ENCODE data around the gene SLCO2B1. TPM values are rescaled to one million over a fixed set of nuclear protein-coding genes. Genes with fewer than 3 reads are reported as not detected.

The SLCO2B1 gene
- total and polyA plus RNA-seq, 2 experiments from 2014 or later = not detected

DNA sequence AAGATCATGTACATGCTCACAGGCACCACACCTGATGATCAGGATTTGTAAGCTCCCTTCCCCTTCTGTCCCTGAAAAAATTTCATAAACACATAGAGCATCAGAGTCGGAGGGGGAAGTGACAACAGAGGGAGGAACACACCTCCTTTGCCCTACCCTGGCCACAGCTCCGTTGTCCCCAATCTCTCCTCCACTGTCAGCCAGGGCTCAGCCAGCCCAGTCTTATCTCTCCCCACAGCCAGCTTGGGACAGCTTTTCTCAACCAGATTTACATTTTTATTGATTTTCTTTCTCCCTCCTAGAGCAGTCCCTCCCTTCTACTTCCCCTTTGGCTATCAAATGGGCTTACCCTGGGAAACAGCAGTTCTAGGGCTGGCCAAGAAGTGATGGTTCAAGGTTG is 57.5 kb downstream of the SLCO2B1 start:
- no peaks in the 10 kb centered on the region for H4K20me1 ChIP-seq (ENCODE audit: insufficient read depth)
- in situ Hi-C loops (cut with MboI) = no loop called here
- WGBS, 2 experiments (ENCODE audit: low coverage in 1 of 2, low lambda C conversion rate in 2 of 2, missing lambda C conversion rate in 2 of 2) = 16 to 31% methylated on average over 2 of the region's 2 CpGs
- no peak overlapping the region for H3K4me2 ChIP-seq (ENCODE audit: unreplicated experiment)
- H3F3A ChIP-seq (ENCODE audit: insufficient read depth) = no peaks in the 10 kb centered on the region
- no peak overlapping the region for H3K4me3 ChIP-seq
- no peaks in the 10 kb centered on the region for H3K9me2 ChIP-seq (ENCODE audit: insufficient read depth)
- no peaks in the 10 kb centered on the region for H3K79me2 ChIP-seq (ENCODE audit: insufficient read depth)
- no peak overlapping the region for H3K9ac ChIP-seq
- no peak for DNase-seq
- H3K27me3 ChIP-seq (replicated peaks; ENCODE audit: insufficient read depth) = peaks cover 36% of the 10 kb centered on the region
- H3K4me1 ChIP-seq (ENCODE audit: insufficient read depth) = no peaks in the 10 kb centered on the region
- H3K27ac ChIP-seq = no peak overlapping the region
- H3K36me3 ChIP-seq (ENCODE audit: low read depth) = no peaks in the 10 kb centered on the region
- TF ChIP-seq EZH2 (IDR thresholded peaks at IDR 0.05; ENCODE audit: insufficient read depth, poor library complexity, severe bottlenecking) = no peak
- no peak overlapping the region for H2AFZ ChIP-seq
- no peaks in the 10 kb centered on the region for H3K9me3 ChIP-seq (ENCODE audit: low read depth)

DNA sequence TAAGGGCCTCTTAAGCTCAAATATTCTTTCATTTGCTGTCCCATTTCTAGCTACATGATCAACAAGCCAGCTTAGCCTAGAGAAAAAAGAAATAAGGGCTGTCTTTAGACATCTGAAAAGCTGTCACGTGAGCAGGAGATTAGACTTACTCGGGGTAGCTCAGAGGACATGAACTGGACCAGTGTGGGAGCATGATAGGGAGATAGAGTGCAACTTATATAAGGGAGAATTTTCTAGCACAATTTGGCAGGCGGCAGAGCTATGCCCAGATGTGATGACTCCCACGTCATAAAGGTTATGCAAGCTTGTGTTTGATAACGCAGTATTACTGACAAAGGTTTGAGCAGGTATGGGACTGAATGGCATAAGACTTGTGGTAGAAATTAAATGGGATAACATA is 61.5 kb downstream of the SLCO2B1 start:
- H3K9ac ChIP-seq = no peak overlapping the region
- peaks cover 17% of the 10 kb centered on the region for H3K27me3 ChIP-seq (replicated peaks; ENCODE audit: insufficient read depth)
- in situ Hi-C loops (cut with MboI) = no loop called here
- no peaks in the 10 kb centered on the region for H3K9me3 ChIP-seq (ENCODE audit: low read depth)
- H2AFZ ChIP-seq = no peak overlapping the region
- no peaks in the 10 kb centered on the region for H3F3A ChIP-seq (ENCODE audit: insufficient read depth)
- H3K36me3 ChIP-seq (ENCODE audit: low read depth) = no peaks in the 10 kb centered on the region
- H3K4me1 ChIP-seq (ENCODE audit: insufficient read depth) = no peaks in the 10 kb centered on the region
- H3K27ac ChIP-seq = no peak overlapping the region
- H3K79me2 ChIP-seq (ENCODE audit: insufficient read depth) = no peaks in the 10 kb centered on the region
- H4K20me1 ChIP-seq (ENCODE audit: insufficient read depth) = no peaks in the 10 kb centered on the region
- TF ChIP-seq EZH2phosphoT487 (IDR thresholded peaks at IDR 0.05; ENCODE audit: insufficient read depth, low read depth) (no peak), EZH2 (IDR thresholded peaks at IDR 0.05; ENCODE audit: insufficient read depth, poor library complexity, severe bottlenecking) (no peak)
- H3K9me2 ChIP-seq (ENCODE audit: insufficient read depth) = no peaks in the 10 kb centered on the region
- no peak overlapping the region for H3K4me3 ChIP-seq
- no peak overlapping the region for H3K4me2 ChIP-seq (ENCODE audit: unreplicated experiment)
- no peak for DNase-seq
- 24 to 29% methylated on average over 5 of the region's 5 CpGs for WGBS, 2 experiments (ENCODE audit: low coverage in 1 of 2, low lambda C conversion rate in 2 of 2, missing lambda C conversion rate in 2 of 2)

- no peak overlapping the region for H2AFZ ChIP-seq
- H3K4me1 ChIP-seq (ENCODE audit: insufficient read depth) = no peaks in the 10 kb centered on the region
- H3K27me3 ChIP-seq (replicated peaks; ENCODE audit: insufficient read depth) = peaks cover 7% of the 10 kb centered on the region; the same call in 1 of the 2 replicates
- H3K9me2 ChIP-seq (ENCODE audit: insufficient read depth) = no peaks in the 10 kb centered on the region
- H3K4me2 ChIP-seq (ENCODE audit: unreplicated experiment) = no peak overlapping the region
- H3K79me2 ChIP-seq (ENCODE audit: insufficient read depth) = no peaks in the 10 kb centered on the region
- in situ Hi-C loops (cut with MboI) = no loop called here
- H3K27ac ChIP-seq = no peak overlapping the region
- peak; percentile 87 for DNase-seq
- 9 to 10% methylated on average over 8 of the region's 8 CpGs for WGBS, 2 experiments (ENCODE audit: low coverage in 1 of 2, low lambda C conversion rate in 2 of 2, missing lambda C conversion rate in 2 of 2)
- no peaks in the 10 kb centered on the region for H3K9me3 ChIP-seq (ENCODE audit: low read depth)
- TF ChIP-seq EZH2phosphoT487 (IDR thresholded peaks at IDR 0.05; ENCODE audit: insufficient read depth, low read depth) = no peak
- TF ChIP-seq EZH2 (IDR thresholded peaks at IDR 0.05; ENCODE audit: insufficient read depth, poor library complexity, severe bottlenecking) = no peak
- H4K20me1 ChIP-seq (ENCODE audit: insufficient read depth) = no peaks in the 10 kb centered on the region
- no peaks in the 10 kb centered on the region for H3F3A ChIP-seq (ENCODE audit: insufficient read depth)
- H3K36me3 ChIP-seq (ENCODE audit: low read depth) = no peaks in the 10 kb centered on the region
- no peak overlapping the region for H3K4me3 ChIP-seq
- no peak overlapping the region for H3K9ac ChIP-seq
These were observed 63.5 kb downstream of the SLCO2B1 start for GRCh38 chr11:75214411-75214821.

DNA sequence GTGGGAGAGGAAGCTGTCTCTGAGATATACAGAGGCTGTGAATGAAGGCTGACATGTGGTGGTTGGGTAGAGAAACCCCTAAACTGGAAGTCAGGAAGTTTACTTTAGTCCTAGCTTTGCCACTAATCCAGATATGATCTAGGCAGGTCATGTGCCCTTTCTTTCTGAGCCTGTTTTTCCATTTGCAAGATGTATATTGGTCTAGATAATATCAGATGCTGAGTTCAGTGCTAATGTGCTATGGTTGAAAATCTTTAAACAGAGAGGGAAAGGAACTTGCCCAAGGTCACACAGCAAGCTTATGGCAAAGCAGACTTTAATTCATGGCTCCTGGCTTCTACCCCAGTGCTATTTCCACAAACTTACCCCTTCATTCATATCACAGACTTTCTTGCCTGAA is 63.9 kb downstream of the SLCO2B1 start:
- Histone ChIP-seq H3K4me3 (no peak overlapping the region), H3K9ac (no peak overlapping the region), H3K27me3 (replicated peaks; ENCODE audit: insufficient read depth) (peaks cover 7% of the 10 kb centered on the region; the same call in 1 of the 2 replicates), H3K4me1 (ENCODE audit: insufficient read depth) (no peaks in the 10 kb centered on the region), H3K9me2 (ENCODE audit: insufficient read depth) (no peaks in the 10 kb centered on the region), H2AFZ (no peak overlapping the region), H3K27ac (no peak overlapping the region), H3K36me3 (ENCODE audit: low read depth) (no peaks in the 10 kb centered on the region), H3F3A (ENCODE audit: insufficient read depth) (no peaks in the 10 kb centered on the region), H3K4me2 (ENCODE audit: unreplicated experiment) (no peak overlapping the region), H3K9me3 (ENCODE audit: low read depth) (no peaks in the 10 kb centered on the region), H4K20me1 (ENCODE audit: insufficient read depth) (no peaks in the 10 kb centered on the region), H3K79me2 (ENCODE audit: insufficient read depth) (no peaks in the 10 kb centered on the region)
- in situ Hi-C loops (cut with MboI) = no loop called here
- no peak for DNase-seq
- TF ChIP-seq EZH2phosphoT487 (IDR thresholded peaks at IDR 0.05; ENCODE audit: insufficient read depth, low read depth) (no peak), EZH2 (IDR thresholded peaks at IDR 0.05; ENCODE audit: insufficient read depth, poor library complexity, severe bottlenecking) (no peak)

DNA sequence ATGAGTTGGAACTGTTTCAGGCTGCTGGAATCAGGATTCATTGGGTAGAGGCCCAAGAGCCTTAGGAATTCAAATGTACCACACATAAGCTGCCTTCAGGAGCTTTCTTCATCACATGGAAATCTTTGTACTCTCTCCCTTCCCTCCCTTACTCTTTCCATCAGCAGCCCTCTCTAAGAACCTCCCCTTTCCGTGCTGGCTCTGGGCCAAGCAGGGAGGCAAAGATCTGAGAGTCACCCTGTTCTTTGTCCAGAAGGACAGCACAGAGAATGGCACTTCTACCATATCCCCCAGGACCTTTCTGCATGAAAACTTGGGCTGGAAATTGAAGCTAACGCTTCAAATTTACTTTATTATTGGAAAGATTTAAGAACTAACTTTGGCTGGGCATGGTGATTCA is 69.0 kb downstream of the SLCO2B1 start:
- in situ Hi-C loops (cut with MboI) = no loop called here
- H3K79me2 ChIP-seq (ENCODE audit: insufficient read depth) = no peaks in the 10 kb centered on the region
- no peaks in the 10 kb centered on the region for H3K9me3 ChIP-seq (ENCODE audit: low read depth)
- no peaks in the 10 kb centered on the region for H3K9me2 ChIP-seq (ENCODE audit: insufficient read depth)
- H3F3A ChIP-seq (ENCODE audit: insufficient read depth) = no peaks in the 10 kb centered on the region
- DNase-seq = no peak
- WGBS, 2 experiments (ENCODE audit: low coverage in 1 of 2, low lambda C conversion rate in 2 of 2, missing lambda C conversion rate in 2 of 2) = 24 to 37% methylated on average over 2 of the region's 2 CpGs
- no peaks in the 10 kb centered on the region for H4K20me1 ChIP-seq (ENCODE audit: insufficient read depth)
- peaks cover 7% of the 10 kb centered on the region for H3K27me3 ChIP-seq (replicated peaks; ENCODE audit: insufficient read depth)
- no peak overlapping the region for H3K4me2 ChIP-seq (ENCODE audit: unreplicated experiment)
- no peak overlapping the region for H3K27ac ChIP-seq
- no peaks in the 10 kb centered on the region for H3K36me3 ChIP-seq (ENCODE audit: low read depth)
- no peak overlapping the region for H3K9ac ChIP-seq
- H3K4me1 ChIP-seq (ENCODE audit: insufficient read depth) = no peaks in the 10 kb centered on the region
- H3K4me3 ChIP-seq = no peak overlapping the region
- no peak overlapping the region for H2AFZ ChIP-seq
- TF ChIP-seq EZH2phosphoT487 (IDR thresholded peaks at IDR 0.05; ENCODE audit: insufficient read depth, low read depth) (no peak), EZH2 (IDR thresholded peaks at IDR 0.05; ENCODE audit: insufficient read depth, poor library complexity, severe bottlenecking) (no peak)
